CD14-positive monocyte (primary cell): ENCODE results near the gene ALKBH8. TPM values are rescaled to one million over a fixed set of nuclear protein-coding genes. Genes with fewer than 3 reads are reported as not detected.

Experiments
- DNase-seq, 3 donors: peaks; one replicate each; pipeline ENCODE4 v3.0.0-alpha.2; 2011 to 2022
- H2AFZ ChIP-seq: 2 replicates; pipeline ENCODE4 v1.6.0; 2012; ENCODE audit warnings: mild to moderate bottlenecking, low read depth, low read length, inconsistent platforms; ENCODE audit not compliant: insufficient read depth, poor library complexity, severe bottlenecking
- H3K27ac ChIP-seq, 2 donors: 1 replicate in 1 of 2; 2 replicates in 1 of 2; pipeline ENCODE4 v1.5.1; 2012 to 2013; ENCODE audit warnings: low read length in 2 of 2, control low read depth in 1 of 2, inconsistent platforms in 1 of 2, low read depth in 1 of 2, mild to moderate bottlenecking in 1 of 2
- H3K27me3 ChIP-seq, 2 donors: one replicate each; pipeline versions ENCODE4 v1.6.0 to v1.6.1; 2011 to 2013; ENCODE audit warnings: low read length in 2 of 2; ENCODE audit not compliant: control insufficient read depth in 2 of 2, insufficient read depth in 2 of 2
- H3K36me3 ChIP-seq, 2 donors: replicated peaks in 1 of 2; 1 replicate in 1 of 2; 2 replicates in 1 of 2; pipeline versions ENCODE4 v1.5.1 to v1.6.1; 2012 to 2013; ENCODE audit warnings: low read length in 2 of 2, control low read depth in 1 of 2, inconsistent platforms in 1 of 2, mild to moderate bottlenecking in 1 of 2; ENCODE audit not compliant: insufficient read depth in 2 of 2, control insufficient read depth in 1 of 2
- H3K4me1 ChIP-seq, 2 donors: 1 replicate in 1 of 2; 2 replicates in 1 of 2; pipeline versions ENCODE4 v1.5.1 to v1.6.1; 2012 to 2013; ENCODE audit warnings: low read length in 2 of 2, control low read depth in 1 of 2, inconsistent platforms in 1 of 2, mild to moderate bottlenecking in 1 of 2, moderate library complexity in 1 of 2; ENCODE audit not compliant: insufficient read depth in 2 of 2, control insufficient read depth in 1 of 2
- H3K4me2 ChIP-seq: replicated peaks from 2 replicates; pipeline ENCODE3; 2012; ENCODE audit warnings: low read length, moderate library complexity, mild to moderate bottlenecking; ENCODE audit not compliant: poor library complexity, severe bottlenecking; ENCODE audit errors: extremely low read depth
- H3K4me3 ChIP-seq, 3 experiments: fragments of 200-600 bp in 1 of 3; sonication (generic) in 1 of 3; replicated peaks in 1 of 3; 1 replicate in 2 of 3; 2 replicates in 1 of 3; pipeline ENCODE4 v1.5.1; 2011 to 2013; ENCODE audit warnings: low read length in 3 of 3, mild to moderate bottlenecking in 3 of 3, control low read depth in 2 of 3, low read depth in 2 of 3, inconsistent platforms in 1 of 3, moderate library complexity in 1 of 3
- H3K79me2 ChIP-seq: 2 replicates; pipeline ENCODE4 v1.6.0; 2012; ENCODE audit warnings: mild to moderate bottlenecking, control low read depth, inconsistent platforms, low read length, moderate library complexity; ENCODE audit not compliant: insufficient read depth
- H3K9ac ChIP-seq: 2 replicates; pipeline ENCODE4 v1.6.0; 2017; ENCODE audit warnings: low read length, mild to moderate bottlenecking; ENCODE audit not compliant: insufficient read depth, poor library complexity, severe bottlenecking
- H3K9me3 ChIP-seq, 2 donors: replicated peaks in 1 of 2; 1 replicate in 1 of 2; 2 replicates in 1 of 2; pipeline versions ENCODE4 v1.5.1 to v1.6.1; 2012 to 2013; ENCODE audit warnings: low read length in 2 of 2, control low read depth in 1 of 2; ENCODE audit not compliant: control insufficient read depth in 1 of 2, insufficient read depth in 1 of 2
- H4K20me1 ChIP-seq: 2 replicates; pipeline ENCODE4 v1.6.0; 2012; ENCODE audit warnings: mild to moderate bottlenecking, low read length, control low read depth, moderate library complexity; ENCODE audit not compliant: insufficient read depth
- H3K27ac Mint-ChIP-seq, 7 donors: one replicate each; pipeline ENCODE4 v1.8.0; 2020; ENCODE audit warnings: mild to moderate bottlenecking in 7 of 7, mixed read lengths in 7 of 7, moderate library complexity in 6 of 7, inconsistent platforms in 2 of 7
- H3K27me3 Mint-ChIP-seq, 3 donors: one replicate each; pipeline ENCODE4 v1.8.0; 2021 to 2022; ENCODE audit warnings: low read depth in 3 of 3, mild to moderate bottlenecking in 3 of 3, mixed read lengths in 3 of 3, moderate library complexity in 3 of 3, inconsistent platforms in 1 of 3
- H3K36me3 Mint-ChIP-seq, 2 donors: one replicate each; pipeline ENCODE4 v1.8.0; 2020; ENCODE audit warnings: mixed read lengths in 2 of 2, inconsistent platforms in 1 of 2, mild to moderate bottlenecking in 1 of 2
- H3K4me1 Mint-ChIP-seq: one replicate; pipeline ENCODE4 v1.8.0; 2020; ENCODE audit warnings: mild to moderate bottlenecking, mixed read lengths
- H3K4me3 Mint-ChIP-seq, 2 donors: one replicate each; pipeline ENCODE4 v1.8.0; 2020; ENCODE audit warnings: mild to moderate bottlenecking in 2 of 2, mixed read lengths in 2 of 2, moderate library complexity in 1 of 2
- H3K9me3 Mint-ChIP-seq, 7 donors: one replicate each; pipeline ENCODE4 v1.8.0; 2020 to 2022; ENCODE audit warnings: mixed read lengths in 7 of 7, mild to moderate bottlenecking in 6 of 7, moderate library complexity in 6 of 7, inconsistent platforms in 2 of 7
- CTCF ChIP-seq: fragments of 200-600 bp; IDR thresholded peaks from one replicate; pipeline ENCODE4 v1.8.0; 2022; ENCODE audit warnings: antibody characterized with exemption, mild to moderate bottlenecking
- WGBS: methylation state at CpG from one replicate; pipeline ENCODE4 v1.1.5; 2013; ENCODE audit warnings: missing lambda C conversion rate; ENCODE audit not compliant: insufficient coverage; 5-methylcytosine and 5-hydroxymethylcytosine counted together
- intact Hi-C, 2 donors: fragments of 100-400 bp; cut with micrococcal nuclease; formaldehyde crosslinking; loops; one replicate each; pipeline versions ENCODE4 v1.15.0 to v1.15.1; 2023
- polyA plus RNA-seq, 3 donors: library from polyadenylated mRNA; depleted of rRNA in 1 of 3; unstranded in 2 of 3; stranded (reverse) in 1 of 3; fragments of 300-500 nt in 2 of 3; fragments of >200 nt in 1 of 3; fragmentation: Illumina TruSeq in 2 of 3; gene quantifications; 1 replicate in 2 of 3; 2 replicates in 1 of 3; pipeline ENCODE4 v1.2.3, GENCODE V29; 2012 to 2021

The ALKBH8 gene
- polyA plus RNA-seq, 3 donors: 0.83 to 2.6 (median 1.8) TPM

DNA sequence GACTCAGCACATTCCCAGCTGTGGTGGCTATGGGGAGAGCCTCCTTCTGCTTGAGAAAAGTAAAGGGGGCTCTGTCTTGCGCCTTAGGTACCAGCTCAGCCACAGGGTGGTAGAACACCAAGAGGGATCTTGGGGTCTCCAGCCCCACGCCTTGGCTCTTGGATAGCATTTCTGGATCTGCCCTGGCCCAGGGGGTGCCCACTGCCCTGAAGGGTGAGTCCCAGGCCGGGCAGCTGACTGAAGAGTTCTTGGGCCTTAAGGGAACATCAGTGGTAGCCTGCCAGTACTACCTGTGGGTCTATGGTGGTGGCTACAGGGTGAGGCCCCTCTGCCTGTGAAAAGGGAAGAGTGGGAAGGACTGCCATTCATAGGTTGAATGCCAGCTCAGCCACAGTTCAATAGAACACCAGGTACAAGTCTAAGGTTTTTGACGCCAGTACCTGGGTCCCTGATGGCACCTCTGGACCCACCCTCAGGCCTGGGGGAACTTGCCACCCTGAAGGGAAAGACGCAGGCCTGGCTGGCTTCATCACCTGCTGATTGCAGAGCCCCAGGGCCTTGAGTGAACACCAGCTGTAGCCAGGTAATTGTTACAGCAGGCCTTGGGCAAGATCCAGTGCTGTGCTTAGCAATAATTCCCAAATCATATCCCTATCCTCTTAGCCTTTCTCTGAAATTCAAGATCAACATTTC, 111.8 kb downstream of the ALKBH8 start:
- intact Hi-C loops: loop anchor here in 1 of 2 donors (10.0 kb wide), 1 partner anchor 391 kb away; no protein-coding TSS in a partner anchor
- peaks cover 16% of the 10 kb centered on the region for H3K79me2 ChIP-seq
- peaks cover 14% of the 10 kb centered on the region for H3K4me1 Mint-ChIP-seq
- no peak overlapping the region for H3K27ac Mint-ChIP-seq
- H3K9me3 ChIP-seq: no peaks in the 10 kb centered on the region
- peaks cover 37 to 57% of the 10 kb centered on the region in 2 donors for H3K36me3 Mint-ChIP-seq
- TF ChIP-seq CTCF: no peak
- no peak overlapping the region for H3K27ac ChIP-seq
- peaks cover 0 to 2% (median 0%) of the 10 kb centered on the region in 7 donors for H3K9me3 Mint-ChIP-seq
- no peak overlapping the region for H3K4me2 ChIP-seq
- no peak overlapping the region for H3K4me3 Mint-ChIP-seq
- H3K4me3 ChIP-seq: no peak overlapping the region
- peaks cover 12 to 14% of the 10 kb centered on the region in 2 donors for H3K4me1 ChIP-seq
- peaks cover 18 to 29% of the 10 kb centered on the region in 2 donors for H3K36me3 ChIP-seq
- H3K27me3 ChIP-seq: peaks cover 0 to 2% of the 10 kb centered on the region in 2 donors
- WGBS: 95% methylated on average over 5 of the region's 5 CpGs
- no peak for DNase-seq
- H3K9ac ChIP-seq: no peak overlapping the region
- H4K20me1 ChIP-seq: no peaks in the 10 kb centered on the region
- no peak overlapping the region for H2AFZ ChIP-seq
- H3K27me3 Mint-ChIP-seq: peaks cover 0 to 1% (median 0%) of the 10 kb centered on the region in 3 donors

Other genes starting within 250 kb of the ALKBH8 start
- 1 to 10 TPM; 1.6 to 2.2 (median 1.7) TPM for gene CWF19L2, start 107.9 kb downstream of the ALKBH8 start, polyA plus RNA-seq
- gene ELMOD1, start 25.4 kb upstream of the ALKBH8 start, polyA plus RNA-seq: not detected
- gene SLN, start 146.3 kb upstream of the ALKBH8 start, polyA plus RNA-seq: not detected